BLaER1 (cell line): ENCODE data around the gene SLC38A3.

ENCODE experiments used
- H3K27ac ChIP-seq: shearing (Covaris generic); formaldehyde crosslinking; 2 replicates; pipeline ENCODE4 v1.8.1; 2022
- H3K27me3 ChIP-seq: shearing (Covaris generic); formaldehyde crosslinking; 2 replicates; pipeline ENCODE4 v1.8.1; 2022
- H3K36me3 ChIP-seq: shearing (Covaris generic); formaldehyde crosslinking; 2 replicates; pipeline ENCODE4 v1.8.1; 2022
- H3K4me1 ChIP-seq: shearing (Covaris generic); formaldehyde crosslinking; 2 replicates; pipeline ENCODE4 v1.8.1; 2022
- H3K4me2 ChIP-seq: shearing (Covaris generic); formaldehyde crosslinking; 2 replicates; pipeline ENCODE4 v1.8.1; 2022
- H3K4me3 ChIP-seq: shearing (Covaris generic); formaldehyde crosslinking; 2 replicates; pipeline ENCODE4 v1.8.1; 2022
- H3K9ac ChIP-seq: shearing (Covaris generic); formaldehyde crosslinking; 2 replicates; pipeline ENCODE4 v1.8.1; 2022
- H3K9me3 ChIP-seq: shearing (Covaris generic); formaldehyde crosslinking; 2 replicates; pipeline ENCODE4 v1.8.1; 2022
- H4K20me1 ChIP-seq: shearing (Covaris generic); formaldehyde crosslinking; 2 replicates; pipeline ENCODE4 v1.8.1; 2022
- Cebpa-rat ChIP-seq: shearing (Covaris generic); IDR thresholded peaks from 2 replicates; pipeline ENCODE4 v1.8.1; 2022

The SLC38A3 gene

DNA sequence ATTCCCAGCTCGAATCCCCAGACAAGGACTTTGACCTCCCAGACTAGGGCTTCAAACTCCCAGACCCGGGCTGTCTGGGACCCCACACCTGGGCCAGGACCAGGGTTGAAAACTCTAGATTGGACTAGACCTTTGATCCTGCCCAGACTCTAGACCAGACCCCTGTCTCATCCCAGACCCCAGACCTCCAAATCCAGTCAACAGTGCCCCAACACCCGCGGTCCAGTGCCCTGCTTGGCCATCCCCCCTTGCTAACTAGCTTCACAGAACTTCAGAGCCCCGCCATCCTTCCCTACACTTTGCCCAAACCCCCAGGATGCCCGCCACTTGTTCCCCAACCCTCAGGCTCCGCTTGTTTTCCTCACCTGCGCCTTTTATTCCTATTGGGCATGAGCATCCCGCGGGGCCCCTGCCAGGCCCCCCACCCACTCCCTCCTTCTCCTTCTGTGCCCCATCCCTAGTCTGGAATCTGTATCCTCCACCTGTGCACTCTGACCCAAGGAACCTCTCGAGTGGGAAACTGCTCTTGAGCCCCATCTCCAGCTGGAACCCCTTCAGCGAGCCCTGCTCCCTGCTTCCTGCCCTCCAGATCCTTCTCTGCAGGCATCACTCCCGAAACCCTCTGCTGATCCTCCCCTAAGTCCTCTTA is 31.5 kb downstream of the SLC38A3 start:
- no peaks in the 10 kb centered on the region for H3K9me3 ChIP-seq
- H3K4me2 ChIP-seq, result peak overlapping the region; percentile 93
- peaks cover 53% of the 10 kb centered on the region for H3K4me1 ChIP-seq
- H3K4me3 ChIP-seq, result peak overlapping the region; percentile 100
- H3K27me3 ChIP-seq, result no peaks in the 10 kb centered on the region
- H4K20me1 ChIP-seq, result peaks cover 56% of the 10 kb centered on the region
- H3K36me3 ChIP-seq, result peaks cover 21% of the 10 kb centered on the region
- TF ChIP-seq Cebpa-rat, result no peak
- peak overlapping the region; percentile 97 for H3K9ac ChIP-seq
- peak overlapping the region; percentile 92 for H3K27ac ChIP-seq

DNA sequence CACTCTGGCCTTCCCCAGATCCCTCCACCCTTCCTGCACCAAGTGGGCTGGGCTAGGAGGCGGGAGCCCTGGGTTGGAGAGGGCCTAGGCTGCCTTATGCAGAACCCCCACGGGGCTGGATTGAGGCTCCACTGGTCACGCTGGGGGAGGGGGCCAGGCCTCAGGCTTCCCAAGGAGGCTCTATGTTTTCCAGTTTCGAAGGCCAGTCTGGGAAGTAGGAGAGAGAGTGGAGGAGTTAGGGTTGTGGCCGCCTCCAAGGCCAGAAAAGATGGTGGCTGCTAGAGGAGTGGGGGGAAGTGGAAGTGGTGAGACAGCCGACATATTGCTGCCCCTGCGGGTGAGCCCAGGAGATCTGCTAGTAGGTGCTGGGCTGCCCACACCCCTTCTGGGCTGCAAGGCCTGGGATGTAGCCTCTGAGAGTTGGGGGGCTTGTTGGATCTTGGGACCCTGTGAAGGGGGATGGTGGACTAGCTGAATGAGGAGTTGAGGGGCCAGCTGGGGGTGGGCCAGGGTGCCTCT is 32.1 kb downstream of the SLC38A3 start:
- Histone ChIP-seq H3K4me1 (peaks cover 59% of the 10 kb centered on the region), H3K36me3 (peaks cover 25% of the 10 kb centered on the region)

GRCh38 chr3:50237754-50238548 is 32.9 kb downstream of the SLC38A3 start:
- Histone ChIP-seq H3K9me3 (no peaks in the 10 kb centered on the region), H4K20me1 (peaks cover 69% of the 10 kb centered on the region), H3K27me3 (no peaks in the 10 kb centered on the region), H3K4me2 (peak overlapping the region; percentile 93), H3K27ac (peak overlapping the region; percentile 92), H3K4me1 (peaks cover 66% of the 10 kb centered on the region), H3K4me3 (peak overlapping the region; percentile 100), H3K9ac (peak overlapping the region; percentile 97), H3K36me3 (peaks cover 25% of the 10 kb centered on the region)
- no peak for TF ChIP-seq Cebpa-rat

More for the DNA sequence above, 32.1 kb downstream of the SLC38A3 start:
- Histone ChIP-seq H3K4me3 (peak overlapping the region; percentile 100), H3K9me3 (no peaks in the 10 kb centered on the region), H3K4me2 (peak overlapping the region; percentile 93), H4K20me1 (peaks cover 61% of the 10 kb centered on the region), H3K27me3 (no peaks in the 10 kb centered on the region), H3K9ac (peak overlapping the region; percentile 97), H3K27ac (peak overlapping the region; percentile 92)
- TF ChIP-seq Cebpa-rat, result no peak

GRCh38 chr3:50238549-50239026 is 33.5 kb downstream of the SLC38A3 start:
- peak overlapping the region; percentile 97 for H3K9ac ChIP-seq
- peaks cover 25% of the 10 kb centered on the region for H3K36me3 ChIP-seq
- H3K4me3 ChIP-seq, result peak overlapping the region; percentile 100
- no peaks in the 10 kb centered on the region for H3K27me3 ChIP-seq
- H3K4me2 ChIP-seq, result peak overlapping the region; percentile 93
- peaks cover 75% of the 10 kb centered on the region for H4K20me1 ChIP-seq
- peak overlapping the region; percentile 92 for H3K27ac ChIP-seq
- no peaks in the 10 kb centered on the region for H3K9me3 ChIP-seq
- no peak for TF ChIP-seq Cebpa-rat
- peaks cover 73% of the 10 kb centered on the region for H3K4me1 ChIP-seq

DNA sequence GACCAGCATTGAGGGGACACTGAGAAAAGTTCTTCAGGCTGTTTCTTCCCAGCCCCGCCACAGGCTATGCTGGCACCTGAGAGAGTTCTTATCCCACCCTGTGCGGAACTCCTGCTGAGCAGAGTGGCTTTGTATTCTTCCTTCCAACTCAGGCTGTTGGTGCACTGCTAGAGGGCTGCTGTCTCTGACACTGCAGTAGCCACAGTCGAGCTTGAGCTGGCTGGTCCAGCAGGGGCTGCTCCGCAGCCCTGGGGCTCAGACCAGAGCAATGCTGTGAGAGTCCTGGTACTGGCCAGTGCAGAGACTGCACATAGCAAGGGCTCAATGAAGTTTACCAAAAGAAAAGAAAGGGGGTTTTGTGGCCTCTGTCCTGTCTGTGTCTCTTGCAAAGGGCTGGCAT is 34.6 kb downstream of the SLC38A3 start:
- H3K9me3 ChIP-seq, result no peaks in the 10 kb centered on the region
- H3K4me2 ChIP-seq, result peak overlapping the region; percentile 93
- H4K20me1 ChIP-seq, result peaks cover 83% of the 10 kb centered on the region
- peak overlapping the region; percentile 92 for H3K27ac ChIP-seq
- peak overlapping the region; percentile 97 for H3K9ac ChIP-seq
- H3K4me1 ChIP-seq, result peaks cover 75% of the 10 kb centered on the region
- H3K27me3 ChIP-seq, result no peaks in the 10 kb centered on the region
- peaks cover 31% of the 10 kb centered on the region for H3K36me3 ChIP-seq
- no peak for TF ChIP-seq Cebpa-rat
- H3K4me3 ChIP-seq, result no peak overlapping the region

DNA sequence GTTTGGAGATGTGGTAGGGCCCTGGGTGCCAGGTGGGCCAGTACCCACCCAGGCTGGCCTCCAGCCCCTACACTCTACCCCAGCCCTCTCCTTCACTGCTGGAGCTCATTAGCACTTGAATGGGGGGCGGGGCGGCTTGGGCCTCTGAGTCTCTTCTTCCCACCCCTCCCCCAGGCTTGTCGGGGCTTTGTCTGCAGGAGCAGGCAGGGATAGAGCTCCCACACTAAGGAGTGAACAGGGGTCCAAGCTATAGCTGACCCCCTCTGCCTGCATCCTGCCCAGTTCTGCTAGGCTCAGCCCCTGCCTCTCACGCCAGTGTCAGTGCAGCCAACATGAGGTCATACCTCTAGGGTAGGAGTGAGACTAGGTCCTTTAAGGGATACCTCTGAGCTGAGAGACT is 36.1 kb downstream of the SLC38A3 start:
- H3K4me1 ChIP-seq, result peaks cover 81% of the 10 kb centered on the region
- H3K27me3 ChIP-seq, result no peaks in the 10 kb centered on the region
- H3K4me2 ChIP-seq, result peak overlapping the region; percentile 93
- H3K9me3 ChIP-seq, result no peaks in the 10 kb centered on the region
- peak overlapping the region; percentile 74 for H3K9ac ChIP-seq
- H3K4me3 ChIP-seq, result no peak overlapping the region; the same call in 1 of the 2 replicates
- no peak for TF ChIP-seq Cebpa-rat
- H3K27ac ChIP-seq, result peak overlapping the region; percentile 92
- peaks cover 32% of the 10 kb centered on the region for H3K36me3 ChIP-seq
- H4K20me1 ChIP-seq, result peaks cover 85% of the 10 kb centered on the region

GRCh38 chr3:50241713-50242380 is 36.8 kb downstream of the SLC38A3 start:
- peak overlapping the region; percentile 92 for H3K27ac ChIP-seq

DNA sequence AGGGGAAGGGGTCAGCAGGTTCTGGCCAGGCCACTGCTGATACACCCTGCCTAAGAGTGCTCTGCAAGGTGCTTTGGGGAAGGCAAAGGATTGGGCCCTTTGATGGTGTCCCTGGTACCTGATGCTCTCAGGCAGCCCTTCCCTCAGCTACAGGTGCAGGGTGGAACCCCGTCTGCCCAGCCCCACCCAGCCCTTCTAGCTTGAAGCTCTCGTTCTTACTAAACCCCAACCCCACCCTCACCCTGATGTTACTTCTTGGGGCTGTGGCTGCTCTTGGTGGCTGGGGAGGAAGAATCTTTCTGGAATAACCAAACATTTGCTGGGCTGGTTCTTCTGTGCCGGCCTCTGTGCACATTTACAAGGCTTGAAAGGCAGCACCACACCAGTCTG is 37.3 kb downstream of the SLC38A3 start:
- peak overlapping the region; percentile 74 for H3K9ac ChIP-seq
- H3K27ac ChIP-seq, result peak overlapping the region; percentile 92
- no peaks in the 10 kb centered on the region for H3K9me3 ChIP-seq
- H3K4me3 ChIP-seq, result peak overlapping the region; percentile 45; the same call in 1 of the 2 replicates
- no peaks in the 10 kb centered on the region for H3K27me3 ChIP-seq
- peaks cover 36% of the 10 kb centered on the region for H3K36me3 ChIP-seq
- TF ChIP-seq Cebpa-rat, result no peak
- peak overlapping the region; percentile 93 for H3K4me2 ChIP-seq
- peaks cover 84% of the 10 kb centered on the region for H4K20me1 ChIP-seq
- H3K4me1 ChIP-seq, result peaks cover 93% of the 10 kb centered on the region

More at GRCh38 chr3:50241713-50242380, 36.8 kb downstream of the SLC38A3 start:
- Histone ChIP-seq H3K36me3 (peaks cover 32% of the 10 kb centered on the region), H3K27me3 (no peaks in the 10 kb centered on the region), H3K9ac (peak overlapping the region; percentile 74), H4K20me1 (peaks cover 84% of the 10 kb centered on the region), H3K9me3 (no peaks in the 10 kb centered on the region), H3K4me3 (peak overlapping the region; percentile 45; the same call in 1 of the 2 replicates), H3K4me2 (peak overlapping the region; percentile 93), H3K4me1 (peaks cover 88% of the 10 kb centered on the region)
- TF ChIP-seq Cebpa-rat, result no peak

DNA sequence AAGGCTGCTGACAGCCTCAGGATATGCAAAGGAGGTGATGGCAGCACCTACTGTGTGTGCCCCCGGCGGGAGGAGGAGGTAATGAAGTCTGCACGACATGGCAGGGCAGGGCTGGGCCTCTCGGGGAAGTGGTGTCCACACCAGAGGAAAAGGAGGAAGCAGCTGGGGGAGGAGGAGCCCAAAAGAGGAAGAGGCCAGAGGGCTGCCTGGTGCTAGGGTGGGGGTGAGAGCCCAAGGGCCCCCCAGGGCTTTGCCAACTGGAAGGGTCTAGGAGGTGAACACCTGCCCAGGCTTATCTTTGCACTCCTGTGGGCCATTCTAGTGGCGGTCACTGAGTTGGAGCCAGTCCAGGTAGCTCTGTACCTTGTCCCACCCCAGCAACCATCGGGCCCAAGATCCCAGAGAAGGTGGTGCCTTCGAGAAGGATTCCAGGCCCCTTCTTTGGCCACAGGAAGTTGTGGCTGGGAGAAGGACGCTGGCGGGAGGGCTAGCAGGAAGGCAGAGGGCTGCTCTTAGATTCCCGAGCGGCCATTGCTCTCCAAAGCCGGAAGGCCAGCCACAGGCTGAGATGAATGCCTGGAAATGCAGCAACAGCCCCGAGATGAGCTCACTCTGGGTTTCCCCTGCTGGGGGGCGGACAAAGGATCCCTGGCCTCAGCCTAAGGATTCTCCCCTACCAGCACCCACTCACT is 37.9 kb downstream of the SLC38A3 start:
- no peaks in the 10 kb centered on the region for H3K9me3 ChIP-seq
- H3K27me3 ChIP-seq, result no peaks in the 10 kb centered on the region
- peaks cover 43% of the 10 kb centered on the region for H3K36me3 ChIP-seq
- peak overlapping the region; percentile 92 for H3K27ac ChIP-seq
- no peak for TF ChIP-seq Cebpa-rat
- H4K20me1 ChIP-seq, result peaks cover 84% of the 10 kb centered on the region
- H3K4me2 ChIP-seq, result peak overlapping the region; percentile 93
- H3K4me3 ChIP-seq, result peak overlapping the region; percentile 45; the same call in 1 of the 2 replicates
- H3K9ac ChIP-seq, result peak overlapping the region; percentile 74
- H3K4me1 ChIP-seq, result peaks cover 100% of the 10 kb centered on the region
